IPS-20b (cell line): Measurements from ENCODE around the gene SMIM20.
A peak's percentile ranks its signal among the peaks of the same experiment; 100 is the strongest.

Source experiments
- H3K27ac ChIP-seq: one replicate; pipeline ENCODE4 v1.5.1; 2013; ENCODE audit warnings: low read length
- H3K27me3 ChIP-seq: 2 replicates; pipeline ENCODE4 v1.6.1; 2013; ENCODE audit warnings: mild to moderate bottlenecking, low read length, inconsistent platforms; ENCODE audit not compliant: insufficient read depth
- H3K36me3 ChIP-seq: 2 replicates; pipeline ENCODE4 v1.6.1; 2013; ENCODE audit warnings: low read depth, mild to moderate bottlenecking, inconsistent platforms, low read length, moderate library complexity; ENCODE audit not compliant: insufficient read depth
- H3K4me1 ChIP-seq: 2 replicates; pipeline ENCODE4 v1.6.1; 2013; ENCODE audit warnings: mild to moderate bottlenecking, control low read depth, inconsistent platforms, low read length, moderate library complexity; ENCODE audit not compliant: insufficient read depth
- H3K4me3 ChIP-seq: 2 replicates; pipeline ENCODE4 v1.5.1; 2013; ENCODE audit warnings: mild to moderate bottlenecking, low read length, inconsistent platforms
- H3K9ac ChIP-seq: 2 replicates; pipeline ENCODE4 v1.6.1; 2013; ENCODE audit warnings: low read depth, mild to moderate bottlenecking, inconsistent platforms, low read length, moderate library complexity
- H3K9me3 ChIP-seq: 2 replicates; pipeline ENCODE4 v1.6.1; 2013; ENCODE audit warnings: mild to moderate bottlenecking, low read depth, low read length, inconsistent platforms; ENCODE audit not compliant: insufficient read depth

The SMIM20 gene

GRCh38 chr4:25915353-25915705, 1.3 kb downstream of the SMIM20 start:
- no peak overlapping the region for H3K27ac ChIP-seq
- H3K4me1 ChIP-seq, result peaks cover 13% of the 10 kb centered on the region; the same call in 1 of the 2 replicates
- peaks cover 5% of the 10 kb centered on the region; the same call in 1 of the 2 replicates for H3K36me3 ChIP-seq
- peak overlapping the region; percentile 83; the same call in 1 of the 2 replicates for H3K9ac ChIP-seq
- peaks cover 21% of the 10 kb centered on the region for H3K27me3 ChIP-seq
- H3K9me3 ChIP-seq, result no peaks in the 10 kb centered on the region
- H3K4me3 ChIP-seq, result peak overlapping the region; percentile 83

- peaks cover 5% of the 10 kb centered on the region; the same call in 1 of the 2 replicates for H3K36me3 ChIP-seq
- peaks cover 13% of the 10 kb centered on the region; the same call in 1 of the 2 replicates for H3K4me1 ChIP-seq
- no peaks in the 10 kb centered on the region for H3K9me3 ChIP-seq
- no peak overlapping the region for H3K9ac ChIP-seq
- peaks cover 11% of the 10 kb centered on the region for H3K27me3 ChIP-seq
- no peak overlapping the region for H3K4me3 ChIP-seq
- no peak overlapping the region for H3K27ac ChIP-seq
These were observed 2.9 kb downstream of the SMIM20 start for GRCh38 chr4:25916870-25917269.

GRCh38 chr4:25919676-25920075, 5.7 kb downstream of the SMIM20 start:
- Histone ChIP-seq H3K9me3 (no peaks in the 10 kb centered on the region), H3K27me3 (no peaks in the 10 kb centered on the region), H3K9ac (no peak overlapping the region), H3K27ac (no peak overlapping the region), H3K4me1 (peaks cover 8% of the 10 kb centered on the region; the same call in 1 of the 2 replicates), H3K36me3 (peaks cover 9% of the 10 kb centered on the region), H3K4me3 (no peak overlapping the region)

- H3K9me3 ChIP-seq, result no peaks in the 10 kb centered on the region
- no peaks in the 10 kb centered on the region for H3K27me3 ChIP-seq
- no peak overlapping the region for H3K4me3 ChIP-seq
- H3K36me3 ChIP-seq, result peaks cover 5% of the 10 kb centered on the region
- no peaks in the 10 kb centered on the region; the same call in 1 of the 2 replicates for H3K4me1 ChIP-seq
- H3K27ac ChIP-seq, result no peak overlapping the region
- H3K9ac ChIP-seq, result no peak overlapping the region
These were observed 7.9 kb downstream of the SMIM20 start for GRCh38 chr4:25921922-25922321.

- H3K36me3 ChIP-seq, result peaks cover 4% of the 10 kb centered on the region
- no peaks in the 10 kb centered on the region for H3K27me3 ChIP-seq
- no peaks in the 10 kb centered on the region for H3K9me3 ChIP-seq
- no peaks in the 10 kb centered on the region; the same call in 1 of the 2 replicates for H3K4me1 ChIP-seq
- H3K4me3 ChIP-seq, result no peak overlapping the region
- H3K9ac ChIP-seq, result no peak overlapping the region
- H3K27ac ChIP-seq, result no peak overlapping the region
These were observed 8.9 kb downstream of the SMIM20 start for GRCh38 chr4:25922812-25923369.

- Histone ChIP-seq H3K4me3 (no peak overlapping the region), H3K9me3 (no peaks in the 10 kb centered on the region), H3K27ac (no peak overlapping the region), H3K36me3 (peaks cover 4% of the 10 kb centered on the region), H3K4me1 (no peaks in the 10 kb centered on the region; the same call in 1 of the 2 replicates), H3K27me3 (no peaks in the 10 kb centered on the region), H3K9ac (no peak overlapping the region)
These were observed 9.7 kb downstream of the SMIM20 start for GRCh38 chr4:25923745-25924144.

- Histone ChIP-seq H3K4me1 (no peaks in the 10 kb centered on the region; the same call in 1 of the 2 replicates), H3K27me3 (no peaks in the 10 kb centered on the region), H3K9ac (no peak overlapping the region), H3K36me3 (peaks cover 14% of the 10 kb centered on the region), H3K9me3 (no peaks in the 10 kb centered on the region), H3K4me3 (no peak overlapping the region), H3K27ac (no peak overlapping the region)
These were observed 11.6 kb downstream of the SMIM20 start for GRCh38 chr4:25925486-25926201.

GRCh38 chr4:25926462-25926861, 12.4 kb downstream of the SMIM20 start:
- Histone ChIP-seq H3K27me3 (no peaks in the 10 kb centered on the region), H3K4me1 (no peaks in the 10 kb centered on the region; the same call in 1 of the 2 replicates), H3K9ac (no peak overlapping the region), H3K27ac (no peak overlapping the region), H3K36me3 (peaks cover 14% of the 10 kb centered on the region), H3K9me3 (no peaks in the 10 kb centered on the region), H3K4me3 (no peak overlapping the region)

- no peaks in the 10 kb centered on the region for H3K9me3 ChIP-seq
- no peaks in the 10 kb centered on the region; the same call in 1 of the 2 replicates for H3K4me1 ChIP-seq
- no peaks in the 10 kb centered on the region for H3K27me3 ChIP-seq
- H3K4me3 ChIP-seq, result no peak overlapping the region
- no peak overlapping the region for H3K27ac ChIP-seq
- H3K36me3 ChIP-seq, result peaks cover 10% of the 10 kb centered on the region; the same call in 1 of the 2 replicates
- H3K9ac ChIP-seq, result no peak overlapping the region
These were observed 13.6 kb downstream of the SMIM20 start for GRCh38 chr4:25927361-25928195.

GRCh38 chr4:25928379-25929297, 14.6 kb downstream of the SMIM20 start:
- Histone ChIP-seq H3K4me1 (no peaks in the 10 kb centered on the region; the same call in 1 of the 2 replicates), H3K4me3 (no peak overlapping the region), H3K9me3 (no peaks in the 10 kb centered on the region), H3K9ac (no peak overlapping the region), H3K36me3 (peaks cover 10% of the 10 kb centered on the region; the same call in 1 of the 2 replicates), H3K27ac (no peak overlapping the region), H3K27me3 (no peaks in the 10 kb centered on the region)

GRCh38 chr4:25929298-25929686, 15.3 kb downstream of the SMIM20 start:
- no peak overlapping the region for H3K9ac ChIP-seq
- no peak overlapping the region for H3K4me3 ChIP-seq
- H3K4me1 ChIP-seq, result no peaks in the 10 kb centered on the region; the same call in 1 of the 2 replicates
- no peaks in the 10 kb centered on the region for H3K9me3 ChIP-seq
- no peaks in the 10 kb centered on the region for H3K27me3 ChIP-seq
- peaks cover 10% of the 10 kb centered on the region; the same call in 1 of the 2 replicates for H3K36me3 ChIP-seq
- H3K27ac ChIP-seq, result no peak overlapping the region
